Endodermal cell (in vitro differentiated cells): Measurements from ENCODE around the gene NKD2. TPM values are rescaled to one million over a fixed set of nuclear protein-coding genes. Genes with fewer than 3 reads are reported as not detected.

Experiments used
- DNase-seq: peaks from one replicate; pipeline ENCODE4 v3.0.0-alpha.2; 2017
- H3K27ac ChIP-seq: 2 replicates; pipeline ENCODE4 v1.5.1; 2013; ENCODE audit warnings: mild to moderate bottlenecking, low read depth, low read length, moderate library complexity
- H3K27me3 ChIP-seq: 2 replicates; pipeline ENCODE4 v1.6.1; 2013; ENCODE audit warnings: mild to moderate bottlenecking, low read length, moderate library complexity; ENCODE audit not compliant: insufficient read depth, control insufficient read depth, poor library complexity, severe bottlenecking
- H3K36me3 ChIP-seq: 2 replicates; pipeline ENCODE4 v1.7.0; 2013; ENCODE audit warnings: mild to moderate bottlenecking, low read length, moderate library complexity; ENCODE audit not compliant: control insufficient read depth, insufficient read depth
- H3K4me1 ChIP-seq: one replicate; pipeline ENCODE4 v1.7.0; 2013; ENCODE audit warnings: low read length; ENCODE audit not compliant: control insufficient read depth, insufficient read depth
- H3K4me3 ChIP-seq: 2 replicates; pipeline ENCODE4 v1.5.1; 2013; ENCODE audit warnings: mild to moderate bottlenecking, low read length, moderate library complexity
- H3K9ac ChIP-seq: 2 replicates; pipeline ENCODE4 v1.6.1; 2013; ENCODE audit warnings: mild to moderate bottlenecking, low read length, moderate library complexity; ENCODE audit not compliant: poor library complexity, severe bottlenecking; ENCODE audit errors: extremely low read depth
- H3K9me3 ChIP-seq: 2 replicates; pipeline ENCODE4 v1.6.1; 2013; ENCODE audit warnings: mild to moderate bottlenecking, low read length, moderate library complexity; ENCODE audit not compliant: control insufficient read depth
- H3K27ac Mint-ChIP-seq: 2 replicates; pipeline ENCODE4 v1.8.0; 2020; ENCODE audit warnings: mixed read lengths
- H3K27me3 Mint-ChIP-seq: 2 replicates; pipeline ENCODE4 v1.8.0; 2021; ENCODE audit warnings: mild to moderate bottlenecking, mixed read lengths; ENCODE audit not compliant: insufficient read depth
- H3K36me3 Mint-ChIP-seq: 2 replicates; pipeline ENCODE4 v1.8.0; 2020; ENCODE audit warnings: low read depth, mixed read lengths
- H3K4me1 Mint-ChIP-seq: 2 replicates; pipeline ENCODE4 v1.8.0; 2020; ENCODE audit warnings: mixed read lengths
- H3K4me3 Mint-ChIP-seq: 2 replicates; pipeline ENCODE4 v1.8.0; 2020; ENCODE audit warnings: mild to moderate bottlenecking, moderate library complexity, mixed read lengths
- H3K9me3 Mint-ChIP-seq: 2 replicates; pipeline ENCODE4 v1.8.0; 2020; ENCODE audit warnings: mild to moderate bottlenecking, mixed read lengths
- WGBS, 2 experiments: methylation state at CpG; one replicate each; pipeline versions ENCODE4 v1.1.5 to v1.1.7; 2013; ENCODE audit warnings: missing lambda C conversion rate in 2 of 2, mixed read lengths in 1 of 2; ENCODE audit not compliant: insufficient coverage in 1 of 2, insufficient read length in 1 of 2; 5-methylcytosine and 5-hydroxymethylcytosine counted together
- total RNA-seq, 2 donors: library from RNA; stranded (reverse); fragmentation: NEBNext Ultra II Directional in 1 of 2; extraction: Animal tissue kit (Norgen Biotek cat#: 25700) in 1 of 2; gene quantifications; 2 replicates in 1 of 2; 3 replicates in 1 of 2; pipeline ENCODE4 v1.2.1, GENCODE V29; 2021
- TF ChIP-seq, protein P1 (sequence below): fragments of 200-600 bp; sonication (generic); conservative IDR thresholded peaks from 2 replicates; pipeline ENCODE4 v1.5.0; 2021; ENCODE audit warnings: antibody characterized with exemption, mild to moderate bottlenecking

Gene NKD2
- total RNA-seq, 2 donors from 2014 or later = 11.2 to 13.9 TPM

DNA sequence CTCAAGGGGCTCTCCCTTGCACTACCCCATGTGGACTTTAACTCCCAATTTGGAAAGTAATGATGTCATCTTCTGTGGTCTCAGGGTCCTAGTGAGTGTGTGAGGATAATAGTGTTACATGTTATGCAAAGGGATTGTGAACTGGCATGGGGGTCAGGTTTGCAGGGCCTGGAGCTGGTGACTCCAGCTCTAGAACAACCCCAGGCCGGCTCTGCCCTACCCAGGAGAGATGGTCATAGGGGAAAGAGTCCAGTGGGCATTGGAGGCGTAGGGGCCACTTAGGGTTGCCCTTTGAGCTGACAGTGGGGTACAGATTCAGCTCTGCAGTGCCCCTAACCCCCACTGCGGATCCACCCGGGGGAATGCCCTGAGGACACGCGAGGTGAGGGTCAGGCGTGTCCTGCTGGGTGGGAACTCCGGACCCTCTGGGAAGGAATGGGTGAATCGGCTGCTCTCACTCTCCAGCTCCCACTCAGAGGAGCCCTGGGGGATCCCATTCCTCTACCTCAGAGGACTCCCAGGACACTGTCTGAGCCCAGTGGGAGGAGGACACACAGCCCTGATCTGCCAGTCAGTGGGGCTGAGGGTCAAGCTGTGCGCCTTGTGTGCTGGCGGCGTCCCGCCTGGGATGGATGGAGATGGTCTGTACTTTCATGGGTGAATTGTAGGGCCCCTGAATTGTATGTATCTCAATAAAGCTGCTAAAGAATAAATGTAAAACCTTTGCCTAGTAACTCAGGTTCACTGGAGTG, 2.5 kb upstream of the NKD2 start:
- H3K27me3 ChIP-seq = peaks cover 88% of the 10 kb centered on the region
- no peaks in the 10 kb centered on the region for H3K4me1 ChIP-seq
- no peak overlapping the region for H3K27ac ChIP-seq
- TF ChIP-seq, protein P1, sequence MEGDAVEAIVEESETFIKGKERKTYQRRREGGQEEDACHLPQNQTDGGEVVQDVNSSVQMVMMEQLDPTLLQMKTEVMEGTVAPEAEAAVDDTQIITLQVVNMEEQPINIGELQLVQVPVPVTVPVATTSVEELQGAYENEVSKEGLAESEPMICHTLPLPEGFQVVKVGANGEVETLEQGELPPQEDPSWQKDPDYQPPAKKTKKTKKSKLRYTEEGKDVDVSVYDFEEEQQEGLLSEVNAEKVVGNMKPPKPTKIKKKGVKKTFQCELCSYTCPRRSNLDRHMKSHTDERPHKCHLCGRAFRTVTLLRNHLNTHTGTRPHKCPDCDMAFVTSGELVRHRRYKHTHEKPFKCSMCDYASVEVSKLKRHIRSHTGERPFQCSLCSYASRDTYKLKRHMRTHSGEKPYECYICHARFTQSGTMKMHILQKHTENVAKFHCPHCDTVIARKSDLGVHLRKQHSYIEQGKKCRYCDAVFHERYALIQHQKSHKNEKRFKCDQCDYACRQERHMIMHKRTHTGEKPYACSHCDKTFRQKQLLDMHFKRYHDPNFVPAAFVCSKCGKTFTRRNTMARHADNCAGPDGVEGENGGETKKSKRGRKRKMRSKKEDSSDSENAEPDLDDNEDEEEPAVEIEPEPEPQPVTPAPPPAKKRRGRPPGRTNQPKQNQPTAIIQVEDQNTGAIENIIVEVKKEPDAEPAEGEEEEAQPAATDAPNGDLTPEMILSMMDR = no peak
- Mint-ChIP-seq H3K4me3 (no peak overlapping the region), H3K27ac (no peak overlapping the region), H3K36me3 (no peaks in the 10 kb centered on the region), H3K9me3 (no peaks in the 10 kb centered on the region), H3K4me1 (peaks cover 18% of the 10 kb centered on the region), H3K27me3 (peaks cover 74% of the 10 kb centered on the region)
- peak; percentile 39 for DNase-seq
- no peaks in the 10 kb centered on the region for H3K36me3 ChIP-seq
- no peaks in the 10 kb centered on the region for H3K9me3 ChIP-seq
- 93 to 95% methylated on average over 5 to 13 of the region's 13 CpGs for WGBS, 2 experiments
- no peak overlapping the region for H3K9ac ChIP-seq
- H3K4me3 ChIP-seq = no peak overlapping the region

DNA sequence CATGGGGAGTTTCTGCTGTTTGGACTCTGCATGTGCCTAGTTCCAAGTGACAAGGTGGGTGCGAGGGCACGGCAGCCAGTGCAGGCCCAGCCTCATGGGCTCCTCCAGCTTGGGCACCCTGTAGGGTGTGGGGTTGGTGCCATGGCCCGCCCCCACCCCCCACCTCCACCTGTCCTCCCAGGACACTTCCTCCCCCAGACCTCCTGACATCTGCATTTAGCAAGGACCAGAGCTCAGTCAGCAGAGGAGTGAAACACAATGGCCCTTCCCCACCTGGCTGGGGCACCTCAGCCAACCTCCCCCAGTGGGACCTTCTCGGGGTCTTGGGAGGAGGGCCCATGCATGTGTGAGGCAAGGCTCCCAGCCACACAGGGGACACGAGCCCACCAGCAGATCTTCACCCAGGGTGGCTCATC, 1.9 kb upstream of the NKD2 start:
- peaks cover 83% of the 10 kb centered on the region for H3K27me3 ChIP-seq
- TF ChIP-seq, protein P1 = no peak
- H3K36me3 ChIP-seq = no peaks in the 10 kb centered on the region
- H3K4me3 Mint-ChIP-seq = no peak overlapping the region
- H3K4me1 Mint-ChIP-seq = peaks cover 20% of the 10 kb centered on the region
- 93 to 100% methylated on average over 1 to 5 of the region's 5 CpGs for WGBS, 2 experiments
- H3K9me3 ChIP-seq = no peaks in the 10 kb centered on the region
- peaks cover 70% of the 10 kb centered on the region for H3K27me3 Mint-ChIP-seq
- no peaks in the 10 kb centered on the region for H3K4me1 ChIP-seq
- H3K27ac Mint-ChIP-seq = no peak overlapping the region
- H3K4me3 ChIP-seq = no peak overlapping the region
- no peaks in the 10 kb centered on the region for H3K36me3 Mint-ChIP-seq
- H3K27ac ChIP-seq = no peak overlapping the region
- H3K9ac ChIP-seq = no peak overlapping the region
- DNase-seq = peak; percentile 42
- no peaks in the 10 kb centered on the region for H3K9me3 Mint-ChIP-seq

DNA sequence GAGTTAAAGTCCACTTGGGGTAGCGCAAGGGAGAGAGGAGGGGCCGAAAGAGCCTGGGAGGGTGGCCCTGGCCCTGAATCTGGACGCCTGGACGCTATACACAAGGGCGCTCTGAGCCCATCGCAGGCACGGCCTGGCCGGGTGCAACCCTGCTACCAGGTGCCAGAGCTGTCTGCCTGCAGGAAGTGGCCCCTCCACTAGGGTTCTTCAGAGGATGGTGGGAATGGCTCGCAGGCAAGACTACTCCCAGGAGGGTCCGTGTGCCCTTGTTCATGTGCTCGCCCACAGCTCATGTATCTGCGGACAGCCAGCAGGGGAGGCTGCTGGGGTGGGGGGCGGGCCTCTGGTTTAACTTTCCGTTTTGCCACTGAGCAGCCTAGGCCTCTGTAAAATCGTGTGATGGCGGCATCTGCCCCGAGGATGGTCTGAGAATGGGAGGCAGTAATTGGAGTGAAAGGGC, 1.4 kb upstream of the NKD2 start:
- TF ChIP-seq, protein P1 = peak; percentile 49
- Mint-ChIP-seq H3K9me3 (no peaks in the 10 kb centered on the region), H3K4me1 (peaks cover 17% of the 10 kb centered on the region), H3K36me3 (no peaks in the 10 kb centered on the region), H3K27ac (no peak overlapping the region), H3K4me3 (no peak overlapping the region), H3K27me3 (peaks cover 64% of the 10 kb centered on the region)
- Histone ChIP-seq H3K27me3 (peaks cover 77% of the 10 kb centered on the region), H3K36me3 (no peaks in the 10 kb centered on the region), H3K27ac (no peak overlapping the region), H3K4me3 (no peak overlapping the region), H3K4me1 (no peaks in the 10 kb centered on the region), H3K9me3 (no peaks in the 10 kb centered on the region), H3K9ac (no peak overlapping the region)
- WGBS, 2 experiments = 88 to 91% methylated on average over 9 to 17 of the region's 17 CpGs
- peak; percentile 57 for DNase-seq
